DOHH2 (cell line): ENCODE data around the gene ACTL10.
"Not testable (repeated sequence)": the region's sequence is repeated elsewhere in the genome, so short reads cannot be mapped to it uniquely, and the experiment has no call there.

Source experiments
- H3F3A ChIP-seq: fragments of 200-600 bp; sonication (generic), shearing (Covaris generic); 2 replicates; pipeline ENCODE4 v1.6.0; 2016; ENCODE audit warnings: antibody characterized with exemption, mild to moderate bottlenecking; ENCODE audit not compliant: control insufficient read depth, insufficient read depth
- H3K27ac ChIP-seq: fragments of 200-600 bp; sonication (generic); 2 replicates; pipeline ENCODE4 v1.5.1; 2014; ENCODE audit warnings: low read depth, mild to moderate bottlenecking, low read length, moderate library complexity
- H3K27me3 ChIP-seq: fragments of 200-600 bp; sonication (generic); 2 replicates; pipeline ENCODE4 v1.6.1; 2014; ENCODE audit warnings: mild to moderate bottlenecking, low read length, mixed read lengths; ENCODE audit not compliant: control insufficient read depth
- H3K36me3 ChIP-seq: fragments of 200-600 bp; sonication (generic); 2 replicates; pipeline ENCODE4 v1.6.1; 2014; ENCODE audit warnings: mild to moderate bottlenecking, low read length, moderate library complexity, mixed read lengths; ENCODE audit not compliant: control insufficient read depth
- H3K4me1 ChIP-seq: fragments of 200-600 bp; sonication (generic); 2 replicates; pipeline ENCODE4 v1.6.1; 2014; ENCODE audit warnings: mild to moderate bottlenecking, low read length, mixed read lengths; ENCODE audit not compliant: control insufficient read depth
- H3K4me2 ChIP-seq: fragments of 200-600 bp; sonication (generic); 2 replicates; pipeline ENCODE4 v1.6.0; 2014; ENCODE audit warnings: mild to moderate bottlenecking, low read length, moderate library complexity
- H3K4me3 ChIP-seq: fragments of 200-600 bp; sonication (generic); 2 replicates; pipeline ENCODE4 v1.5.1; 2014; ENCODE audit warnings: mild to moderate bottlenecking, low read length, mixed read lengths
- H3K79me2 ChIP-seq: fragments of 200-600 bp; sonication (generic); 2 replicates; pipeline ENCODE4 v1.6.1; 2014; ENCODE audit warnings: mild to moderate bottlenecking, low read length, mixed read lengths; ENCODE audit not compliant: control insufficient read depth
- H3K9me2 ChIP-seq: fragments of 200-600 bp; sonication (generic); replicated peaks from 2 replicates; pipeline ENCODE4 v1.6.1; 2014; ENCODE audit warnings: mild to moderate bottlenecking, low read length, mixed read lengths; ENCODE audit not compliant: control insufficient read depth
- H3K9me3 ChIP-seq: fragments of 200-600 bp; sonication (generic); 2 replicates; pipeline ENCODE4 v1.6.1; 2014; ENCODE audit warnings: antibody characterized with exemption, low read length, mixed read lengths; ENCODE audit not compliant: control insufficient read depth, insufficient read depth
- H4K20me1 ChIP-seq: fragments of 200-600 bp; sonication (generic); 2 replicates; pipeline ENCODE4 v1.6.0; 2014; ENCODE audit warnings: low read depth, mild to moderate bottlenecking, antibody characterized with exemption, low read length, moderate library complexity; ENCODE audit not compliant: control insufficient read depth, insufficient read depth
- EZH2phosphoT487 ChIP-seq: fragments of 200-600 bp; sonication (generic); IDR thresholded peaks from 2 replicates; pipeline ENCODE4 v1.6.1; 2017; ENCODE audit warnings: borderline replicate concordance, mild to moderate bottlenecking, antibody characterized with exemption, low read length, moderate library complexity, mixed read lengths
- TF ChIP-seq, protein P1 (sequence below): fragments of 200-600 bp; sonication (generic); IDR thresholded peaks from one replicate; pipeline ENCODE4 v1.5.1; 2014; ENCODE audit warnings: antibody characterized with exemption, mild to moderate bottlenecking, low read depth, low read length; ENCODE audit not compliant: poor library complexity, severe bottlenecking

Gene ACTL10

DNA sequence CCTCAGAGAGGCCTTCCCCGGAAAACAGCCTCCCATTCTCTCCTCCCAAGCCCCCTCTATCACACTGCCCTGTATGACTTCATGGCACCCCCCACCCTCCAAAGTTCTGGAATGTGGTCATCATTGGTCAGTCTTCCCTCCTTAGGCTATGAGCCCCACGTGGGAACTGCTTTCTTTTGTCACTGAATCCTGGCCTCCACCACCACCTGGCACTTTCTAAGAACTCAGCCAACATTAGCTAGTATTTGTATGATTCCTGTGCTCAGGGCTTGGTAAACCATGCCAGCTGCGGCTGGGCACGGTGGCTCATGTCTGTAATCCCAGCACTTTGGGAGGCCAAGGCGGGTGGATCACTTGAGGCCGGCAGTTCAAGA lies 27.9 kb downstream of the ACTL10 start:
- Histone ChIP-seq H3K4me3 (no peak overlapping the region), H3K27ac (no peak overlapping the region), H3K9me2 (no peaks in the 10 kb centered on the region), H3K79me2 (no peaks in the 10 kb centered on the region), H3K27me3 (no peaks in the 10 kb centered on the region), H4K20me1 (no peaks in the 10 kb centered on the region), H3K4me2 (no peak overlapping the region), H3F3A (0 out of 2 replicates have a peak, but pooled peaks cover 2% of the 10 kb centered on the region), H3K36me3 (no peaks in the 10 kb centered on the region), H3K4me1 (peaks cover 9% of the 10 kb centered on the region), H3K9me3 (no peaks in the 10 kb centered on the region)
- TF ChIP-seq, protein P1, sequence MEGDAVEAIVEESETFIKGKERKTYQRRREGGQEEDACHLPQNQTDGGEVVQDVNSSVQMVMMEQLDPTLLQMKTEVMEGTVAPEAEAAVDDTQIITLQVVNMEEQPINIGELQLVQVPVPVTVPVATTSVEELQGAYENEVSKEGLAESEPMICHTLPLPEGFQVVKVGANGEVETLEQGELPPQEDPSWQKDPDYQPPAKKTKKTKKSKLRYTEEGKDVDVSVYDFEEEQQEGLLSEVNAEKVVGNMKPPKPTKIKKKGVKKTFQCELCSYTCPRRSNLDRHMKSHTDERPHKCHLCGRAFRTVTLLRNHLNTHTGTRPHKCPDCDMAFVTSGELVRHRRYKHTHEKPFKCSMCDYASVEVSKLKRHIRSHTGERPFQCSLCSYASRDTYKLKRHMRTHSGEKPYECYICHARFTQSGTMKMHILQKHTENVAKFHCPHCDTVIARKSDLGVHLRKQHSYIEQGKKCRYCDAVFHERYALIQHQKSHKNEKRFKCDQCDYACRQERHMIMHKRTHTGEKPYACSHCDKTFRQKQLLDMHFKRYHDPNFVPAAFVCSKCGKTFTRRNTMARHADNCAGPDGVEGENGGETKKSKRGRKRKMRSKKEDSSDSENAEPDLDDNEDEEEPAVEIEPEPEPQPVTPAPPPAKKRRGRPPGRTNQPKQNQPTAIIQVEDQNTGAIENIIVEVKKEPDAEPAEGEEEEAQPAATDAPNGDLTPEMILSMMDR = no peak
- TF ChIP-seq EZH2phosphoT487 = no peak

DNA sequence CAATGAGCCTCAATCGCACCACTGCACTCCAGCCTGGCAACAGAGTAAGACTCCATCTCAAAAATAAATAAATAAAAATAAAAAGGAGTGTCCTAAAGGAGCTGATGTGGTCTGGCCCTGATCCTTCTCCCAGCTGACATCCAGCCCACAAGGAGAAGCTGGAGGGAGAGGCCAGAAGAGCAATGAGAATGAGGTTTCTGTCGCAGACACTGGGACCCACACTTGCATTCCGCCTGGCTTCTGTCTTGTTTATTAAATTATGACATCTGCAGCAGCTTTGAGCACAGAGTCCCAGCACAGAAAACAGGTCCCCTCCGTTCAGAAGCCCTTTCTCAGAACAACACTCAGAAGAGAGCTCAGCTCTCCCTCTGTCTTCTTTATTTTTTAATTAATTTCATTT lies 29.7 kb downstream of the ACTL10 start:
- H3K79me2 ChIP-seq = no peaks in the 10 kb centered on the region
- H3K36me3 ChIP-seq = no peaks in the 10 kb centered on the region
- H3K27me3 ChIP-seq = no peaks in the 10 kb centered on the region
- TF ChIP-seq, protein P1 = no peak
- no peak for TF ChIP-seq EZH2phosphoT487
- H3K4me1 ChIP-seq = no peaks in the 10 kb centered on the region
- no peak overlapping the region for H3K4me2 ChIP-seq
- no peaks in the 10 kb centered on the region for H3K9me3 ChIP-seq
- no peak overlapping the region for H3K4me3 ChIP-seq
- H3K27ac ChIP-seq = no peak overlapping the region
- H3F3A ChIP-seq = no peaks in the 10 kb centered on the region
- no peaks in the 10 kb centered on the region for H4K20me1 ChIP-seq
- no peaks in the 10 kb centered on the region for H3K9me2 ChIP-seq

DNA sequence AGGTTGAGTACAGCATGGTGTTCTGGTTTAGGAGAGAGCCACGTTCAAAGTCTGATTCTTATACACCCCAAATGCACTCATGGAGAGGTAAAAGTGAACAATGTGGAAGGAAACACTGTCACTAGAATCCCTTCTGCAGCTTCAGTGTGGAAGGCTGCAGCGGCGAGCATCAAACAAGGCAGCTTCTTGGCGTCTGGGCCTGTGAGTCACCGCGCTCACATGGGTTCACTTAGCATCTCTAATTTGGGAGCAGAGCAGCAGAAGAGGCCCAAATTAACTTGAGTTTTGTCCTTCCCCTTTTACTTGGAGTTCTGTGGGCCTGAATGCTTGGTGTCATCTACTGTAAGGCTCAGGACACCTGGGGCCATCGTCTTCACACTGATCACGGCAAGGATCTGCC lies 30.4 kb downstream of the ACTL10 start:
- TF ChIP-seq EZH2phosphoT487 = no peak
- TF ChIP-seq, protein P1 = no peak

DNA sequence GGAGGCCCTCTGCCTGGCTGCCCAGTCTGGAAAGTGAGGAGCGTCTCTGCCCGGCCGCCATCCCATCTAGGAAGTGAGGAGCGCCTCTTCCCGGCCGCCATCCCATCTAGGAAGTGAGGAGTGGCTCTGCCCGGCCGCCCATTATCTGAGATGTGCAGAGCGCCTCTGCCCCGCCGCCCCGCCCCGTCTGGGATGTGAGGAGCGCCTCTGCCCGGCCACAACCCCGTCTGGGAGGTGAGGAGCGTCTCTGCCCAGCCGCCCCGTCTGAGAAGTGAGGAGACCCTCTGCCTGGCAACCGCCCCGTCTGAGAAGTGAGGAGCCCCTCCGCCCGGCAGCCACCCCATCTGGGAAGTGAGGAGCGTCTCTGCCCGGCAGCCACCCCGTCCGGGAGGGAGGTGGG lies 32.2 kb downstream of the ACTL10 start:
- not testable (repeated sequence) for H3F3A ChIP-seq, H3K27ac ChIP-seq, H3K9me2 ChIP-seq, H3K36me3 ChIP-seq, H3K4me3 ChIP-seq, H4K20me1 ChIP-seq, H3K27me3 ChIP-seq, H3K79me2 ChIP-seq, H3K9me3 ChIP-seq, H3K4me1 ChIP-seq, H3K4me2 ChIP-seq

More for the DNA sequence above, 30.4 kb downstream of the ACTL10 start:
- Histone ChIP-seq H3K79me2 (no peaks in the 10 kb centered on the region), H3F3A (no peaks in the 10 kb centered on the region), H3K27ac (no peak overlapping the region), H3K27me3 (no peaks in the 10 kb centered on the region), H3K4me3 (no peak overlapping the region), H3K9me3 (no peaks in the 10 kb centered on the region), H3K4me1 (no peaks in the 10 kb centered on the region), H3K36me3 (no peaks in the 10 kb centered on the region), H3K4me2 (no peak overlapping the region), H3K9me2 (no peaks in the 10 kb centered on the region), H4K20me1 (no peaks in the 10 kb centered on the region)

DNA sequence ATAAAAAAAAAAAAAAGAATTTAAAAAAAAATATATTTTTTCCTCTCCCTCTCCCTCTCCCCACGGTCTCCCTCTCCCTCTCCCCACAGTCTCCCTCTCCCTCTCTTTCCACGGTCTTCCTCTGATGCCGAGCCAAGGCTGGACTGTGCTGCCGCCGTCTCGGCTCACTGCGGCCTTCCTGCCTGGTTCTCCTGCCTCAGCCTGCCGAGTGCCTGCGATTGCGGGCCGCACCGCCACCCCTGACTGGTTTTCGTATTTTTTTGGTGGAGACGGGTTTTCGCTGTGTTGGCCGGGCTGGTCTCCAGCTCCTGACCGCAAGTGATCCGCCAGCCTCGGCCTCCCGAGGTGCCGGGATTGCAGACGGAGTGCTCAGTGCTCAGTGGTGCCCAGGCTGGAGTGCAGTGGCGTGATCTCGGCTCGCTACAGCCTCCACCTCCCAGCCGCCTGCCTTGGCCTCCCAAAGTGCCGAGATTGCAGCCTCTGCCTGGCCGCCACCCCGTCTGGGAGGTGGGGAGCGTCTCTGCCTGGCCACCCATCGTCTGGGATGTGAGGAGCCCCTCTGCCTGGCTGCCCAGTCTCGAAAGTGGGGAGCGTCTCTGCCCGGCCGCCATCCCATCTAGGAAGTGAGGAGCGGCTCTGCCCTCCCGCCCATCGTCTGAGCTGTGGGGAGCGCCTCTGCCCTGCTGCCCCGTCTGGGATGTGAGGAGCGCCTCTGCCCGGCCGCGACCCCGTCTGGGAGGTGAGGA lies 34.1 kb downstream of the ACTL10 start:
- not testable (repeated sequence) for H3K36me3 ChIP-seq, H3K9me3 ChIP-seq, H3K4me1 ChIP-seq, H3F3A ChIP-seq, H3K4me2 ChIP-seq, H4K20me1 ChIP-seq, H3K79me2 ChIP-seq, H3K4me3 ChIP-seq, H3K9me2 ChIP-seq, H3K27me3 ChIP-seq, H3K27ac ChIP-seq
